Measurements from ENCODE around the gene DSCAM. TPM values are rescaled to one million over a fixed set of nuclear protein-coding genes. Genes with fewer than 3 reads are reported as not detected.
"Not testable (repeated sequence)": the region's sequence is repeated elsewhere in the genome, so short reads cannot be mapped to it uniquely, and the experiment has no call there.

The DSCAM gene
- polyA plus RNA-seq, 1 experiment = 0.10 TPM

- DNase-seq (ENCODE audit: low read depth) = no peak
- CTCF ChIA-PET = no interaction called here
- no peak overlapping the region for H3K4me3 ChIP-seq (ENCODE audit: low read depth, low read length)
- POLR2A ChIA-PET = no interaction called here
- TF ChIP-seq, protein P1, sequence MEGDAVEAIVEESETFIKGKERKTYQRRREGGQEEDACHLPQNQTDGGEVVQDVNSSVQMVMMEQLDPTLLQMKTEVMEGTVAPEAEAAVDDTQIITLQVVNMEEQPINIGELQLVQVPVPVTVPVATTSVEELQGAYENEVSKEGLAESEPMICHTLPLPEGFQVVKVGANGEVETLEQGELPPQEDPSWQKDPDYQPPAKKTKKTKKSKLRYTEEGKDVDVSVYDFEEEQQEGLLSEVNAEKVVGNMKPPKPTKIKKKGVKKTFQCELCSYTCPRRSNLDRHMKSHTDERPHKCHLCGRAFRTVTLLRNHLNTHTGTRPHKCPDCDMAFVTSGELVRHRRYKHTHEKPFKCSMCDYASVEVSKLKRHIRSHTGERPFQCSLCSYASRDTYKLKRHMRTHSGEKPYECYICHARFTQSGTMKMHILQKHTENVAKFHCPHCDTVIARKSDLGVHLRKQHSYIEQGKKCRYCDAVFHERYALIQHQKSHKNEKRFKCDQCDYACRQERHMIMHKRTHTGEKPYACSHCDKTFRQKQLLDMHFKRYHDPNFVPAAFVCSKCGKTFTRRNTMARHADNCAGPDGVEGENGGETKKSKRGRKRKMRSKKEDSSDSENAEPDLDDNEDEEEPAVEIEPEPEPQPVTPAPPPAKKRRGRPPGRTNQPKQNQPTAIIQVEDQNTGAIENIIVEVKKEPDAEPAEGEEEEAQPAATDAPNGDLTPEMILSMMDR (IDR thresholded peaks at IDR 0.05; ENCODE audit: insufficient read depth, low read depth, low read length) = no peak
- no peaks in the 10 kb centered on the region for H3K36me3 ChIP-seq (ENCODE audit: control insufficient read depth, insufficient read depth, low read length)
- H3K27me3 ChIP-seq (ENCODE audit: control insufficient read depth, insufficient read depth, low read length) = no peaks in the 10 kb centered on the region
Measured at GRCh38 chr21:40276001-40276400, 571.0 kb downstream of the DSCAM start.

DNA sequence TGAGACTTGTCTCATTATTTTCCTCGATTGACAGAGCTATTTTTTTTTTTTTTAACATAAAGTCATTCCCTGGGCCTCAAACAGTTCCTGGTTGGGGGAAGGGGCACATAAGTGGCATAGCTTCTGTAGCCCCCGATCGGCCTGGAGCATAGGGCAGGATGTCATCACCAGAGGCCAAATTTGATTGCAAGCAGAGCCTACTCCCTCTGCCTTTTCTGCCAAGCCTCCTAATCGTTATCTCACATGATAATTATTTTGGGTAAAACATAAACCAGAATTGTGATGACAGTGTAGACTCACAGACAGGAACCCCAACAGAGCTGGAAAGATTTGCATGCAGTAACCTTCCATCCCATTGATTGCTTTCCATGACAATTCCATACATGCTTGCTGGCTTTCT, 574.9 kb downstream of the DSCAM start:
- DNase-seq (ENCODE audit: low read depth) = no peak
- CTCF ChIA-PET = interaction anchor here (1.0 kb wide), 1 partner anchor 8 kb away, joined by 3 read pairs; no protein-coding TSS in a partner anchor
- Histone ChIP-seq H3K4me3 (ENCODE audit: low read depth, low read length) (no peak overlapping the region), H3K36me3 (ENCODE audit: control insufficient read depth, insufficient read depth, low read length) (no peaks in the 10 kb centered on the region), H3K27me3 (ENCODE audit: control insufficient read depth, insufficient read depth, low read length) (no peaks in the 10 kb centered on the region)
- TF ChIP-seq, protein P1 (IDR thresholded peaks at IDR 0.05; ENCODE audit: insufficient read depth, low read depth, low read length) = no peak
- POLR2A ChIA-PET = no interaction called here

DNA sequence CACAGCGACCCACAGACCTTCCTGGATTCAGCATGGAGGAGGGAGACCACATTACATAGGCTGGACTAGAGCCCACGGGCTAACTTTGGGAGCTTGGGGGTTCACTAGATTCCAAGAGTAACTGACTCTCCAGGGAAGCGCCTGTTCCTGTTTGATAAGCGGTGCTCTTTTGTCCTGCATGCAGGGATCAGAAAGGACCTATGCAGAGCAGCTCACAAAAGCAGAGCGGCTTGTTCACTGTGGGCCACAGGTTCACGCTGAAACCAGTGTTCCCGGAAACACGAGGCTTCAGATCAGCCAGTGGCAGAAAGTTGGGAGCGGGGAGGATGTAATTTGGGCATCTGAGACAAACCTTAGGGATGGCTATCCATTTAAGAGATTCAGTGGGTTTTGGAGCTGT, 575.8 kb downstream of the DSCAM start:
- ChIA-PET CTCF (interaction anchor here (1.0 kb wide), 1 partner anchor 9 kb away, joined by 3 read pairs; no protein-coding TSS in a partner anchor), POLR2A (no interaction called here)
- Histone ChIP-seq H3K36me3 (ENCODE audit: control insufficient read depth, insufficient read depth, low read length) (no peaks in the 10 kb centered on the region), H3K4me3 (ENCODE audit: low read depth, low read length) (no peak overlapping the region), H3K27me3 (ENCODE audit: control insufficient read depth, insufficient read depth, low read length) (no peaks in the 10 kb centered on the region)
- TF ChIP-seq, protein P1 (IDR thresholded peaks at IDR 0.05; ENCODE audit: insufficient read depth, low read depth, low read length) = no peak
- DNase-seq (ENCODE audit: low read depth) = no peak

GRCh38 chr21:40270047-40270446, 576.9 kb downstream of the DSCAM start:
- CTCF ChIA-PET = no interaction called here
- no peaks in the 10 kb centered on the region for H3K36me3 ChIP-seq (ENCODE audit: control insufficient read depth, insufficient read depth, low read length)

GRCh38 chr21:40269239-40269638, 577.7 kb downstream of the DSCAM start:
- no peak for DNase-seq (ENCODE audit: low read depth)
- TF ChIP-seq, protein P1 (IDR thresholded peaks at IDR 0.05; ENCODE audit: insufficient read depth, low read depth, low read length) = no peak
- Histone ChIP-seq H3K4me3 (ENCODE audit: low read depth, low read length) (no peak overlapping the region), H3K36me3 (ENCODE audit: control insufficient read depth, insufficient read depth, low read length) (no peaks in the 10 kb centered on the region), H3K27me3 (ENCODE audit: control insufficient read depth, insufficient read depth, low read length) (no peaks in the 10 kb centered on the region)
- POLR2A ChIA-PET = no interaction called here
- CTCF ChIA-PET = no interaction called here

More at GRCh38 chr21:40270047-40270446, 576.9 kb downstream of the DSCAM start:
- TF ChIP-seq, protein P1 (IDR thresholded peaks at IDR 0.05; ENCODE audit: insufficient read depth, low read depth, low read length) = no peak
- no peak overlapping the region for H3K4me3 ChIP-seq (ENCODE audit: low read depth, low read length)
- POLR2A ChIA-PET = no interaction called here
- no peaks in the 10 kb centered on the region for H3K27me3 ChIP-seq (ENCODE audit: control insufficient read depth, insufficient read depth, low read length)
- no peak for DNase-seq (ENCODE audit: low read depth)

- CTCF ChIA-PET; H3K4me3 ChIP-seq (ENCODE audit: low read depth, low read length); H3K36me3 ChIP-seq (ENCODE audit: control insufficient read depth, insufficient read depth, low read length); DNase-seq (ENCODE audit: low read depth); H3K27me3 ChIP-seq (ENCODE audit: control insufficient read depth, insufficient read depth, low read length); POLR2A ChIA-PET: not testable (repeated sequence)
Measured at GRCh38 chr21:40258456-40258855, 588.5 kb downstream of the DSCAM start.
